Activated T-cell treated with anti-CD3 and anti-CD28 coated beads, Interleukin-2, amount 50 U/mL, for 72 hours (primary cell): ENCODE data around the gene BHLHA15. TPM values are rescaled to one million over a fixed set of nuclear protein-coding genes. Genes with fewer than 3 reads are reported as not detected.

Source experiments
- ATAC-seq, 2 donors: fragments of 150-1000 bp; cut with Tn5 transposase; replicated peaks in 1 of 2; 2 replicates each; pipeline ENCODE4 v1.10.0; 2021; ENCODE audit warnings: moderate library complexity in 2 of 2, mild to moderate bottlenecking in 1 of 2
- DNase-seq, 2 donors: peaks; one replicate each; pipeline ENCODE4 v3.0.0; 2021 to 2022; ENCODE audit warnings: mixed read lengths in 1 of 2
- H3K27ac Mint-ChIP-seq: one replicate; pipeline ENCODE4 v1.8.0; 2022; ENCODE audit warnings: mild to moderate bottlenecking, moderate library complexity, mixed read lengths
- H3K27me3 Mint-ChIP-seq: one replicate; pipeline ENCODE4 v1.8.0; 2022; ENCODE audit warnings: low read depth, mixed read lengths
- H3K36me3 Mint-ChIP-seq, 2 donors: one replicate each; pipeline ENCODE4 v1.8.0; 2022; ENCODE audit warnings: mixed read lengths in 2 of 2, mild to moderate bottlenecking in 1 of 2; ENCODE audit not compliant: insufficient read depth in 2 of 2
- H3K4me1 Mint-ChIP-seq: one replicate; pipeline ENCODE4 v1.8.0; 2022; ENCODE audit warnings: low read depth, mixed read lengths
- H3K4me3 Mint-ChIP-seq, 2 donors: one replicate each; pipeline ENCODE4 v1.8.0; 2022; ENCODE audit warnings: mild to moderate bottlenecking in 2 of 2, mixed read lengths in 2 of 2, moderate library complexity in 2 of 2
- H3K9me3 Mint-ChIP-seq, 2 donors: one replicate each; pipeline ENCODE4 v1.8.0; 2022; ENCODE audit warnings: mixed read lengths in 2 of 2
- total RNA-seq, 2 donors: library from RNA; stranded (reverse); gene quantifications; one replicate each; pipeline ENCODE4 v1.2.3, GENCODE V29; 2022

BHLHA15 gene
- total RNA-seq, 2 donors from 2014 or later: 0.65 to 3.3 TPM

DNA sequence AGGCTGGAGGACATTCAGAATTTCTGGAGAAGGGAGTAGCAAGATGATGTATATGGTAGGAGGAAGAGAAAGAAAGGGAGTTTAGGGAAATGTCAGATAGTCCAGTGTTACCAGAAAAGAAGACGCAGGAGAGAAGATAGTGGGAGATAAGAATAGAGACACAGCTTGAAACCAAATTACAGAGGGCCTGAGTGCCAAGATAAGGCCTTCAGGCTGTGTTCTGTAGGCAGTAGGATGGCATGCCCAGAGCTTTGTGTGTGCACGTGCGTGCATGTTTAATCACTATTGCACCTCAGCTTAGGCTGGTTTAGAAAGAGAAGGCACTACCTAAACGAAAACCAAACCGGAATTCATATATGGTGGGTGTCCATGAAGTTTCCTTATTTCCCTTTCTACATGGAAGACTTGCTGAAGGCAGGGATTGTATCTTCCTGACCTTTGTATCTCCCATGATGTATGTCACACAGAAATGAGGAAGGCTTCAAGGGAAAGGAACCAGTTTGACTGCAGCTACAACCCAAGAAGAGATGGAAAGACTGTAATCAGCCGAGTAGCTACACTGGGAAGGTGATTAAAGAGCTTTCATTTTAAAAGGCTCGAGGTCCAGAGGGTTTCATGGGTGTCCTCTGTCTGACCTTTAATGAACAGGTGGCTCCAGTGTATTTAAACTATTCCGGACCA is 35.8 kb upstream of the BHLHA15 start:
- H3K9me3 Mint-ChIP-seq: no peaks in the 10 kb centered on the region
- ATAC-seq: no peak

DNA sequence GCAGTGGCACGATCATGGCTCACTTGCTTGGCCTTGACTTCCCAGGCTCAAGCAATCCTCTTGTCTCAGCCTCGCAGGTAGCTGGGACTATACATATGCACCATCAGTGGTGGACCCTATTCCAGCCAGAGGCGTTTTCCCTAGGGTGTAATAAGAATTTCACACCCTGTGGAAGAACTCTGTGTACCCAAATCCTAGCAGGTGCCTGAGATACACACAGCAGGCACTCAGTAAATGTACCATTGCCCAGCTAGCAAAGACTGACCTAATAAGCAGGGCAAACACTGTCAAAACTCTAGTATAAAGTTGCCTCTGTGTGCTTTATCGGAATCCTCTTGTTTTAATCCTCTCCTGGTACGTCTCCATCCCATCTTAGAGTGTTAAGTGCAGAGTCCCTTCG is 33.7 kb upstream of the BHLHA15 start:
- no peaks in the 10 kb centered on the region for H3K4me1 Mint-ChIP-seq
- H3K9me3 Mint-ChIP-seq: no peaks in the 10 kb centered on the region
- DNase-seq (no peak), ATAC-seq (no peak)
- H3K4me3 Mint-ChIP-seq: no peak overlapping the region
- H3K27ac Mint-ChIP-seq: no peak overlapping the region
- H3K27me3 Mint-ChIP-seq: no peaks in the 10 kb centered on the region
- no peaks in the 10 kb centered on the region for H3K36me3 Mint-ChIP-seq

More for the DNA sequence above, 35.8 kb upstream of the BHLHA15 start:
- no peak overlapping the region for H3K27ac Mint-ChIP-seq
- no peaks in the 10 kb centered on the region for H3K27me3 Mint-ChIP-seq
- no peaks in the 10 kb centered on the region for H3K4me1 Mint-ChIP-seq
- no peak overlapping the region for H3K4me3 Mint-ChIP-seq
- DNase-seq: no peak
- H3K36me3 Mint-ChIP-seq: no peaks in the 10 kb centered on the region

DNA sequence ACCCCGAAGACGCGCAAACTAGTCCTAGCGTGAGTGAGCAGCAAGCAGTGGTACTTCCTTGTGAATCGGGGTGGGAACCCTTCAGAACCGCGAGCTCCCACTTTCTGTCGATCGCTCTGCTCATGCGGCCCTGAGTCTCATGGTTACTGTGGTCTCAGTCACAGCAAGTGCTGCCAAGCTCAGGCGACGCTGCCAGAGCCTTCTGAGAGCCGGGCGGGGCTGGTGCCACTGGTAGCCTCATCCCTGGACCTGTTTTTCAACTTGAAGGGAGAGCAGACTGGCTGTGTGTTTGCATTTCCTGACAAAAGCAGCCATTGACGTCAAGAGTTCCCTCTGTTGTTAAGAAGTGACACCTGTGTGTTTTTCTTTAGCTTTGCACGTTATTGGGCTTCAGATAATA is 32.9 kb upstream of the BHLHA15 start:
- H3K9me3 Mint-ChIP-seq: no peaks in the 10 kb centered on the region
- no peaks in the 10 kb centered on the region for H3K4me1 Mint-ChIP-seq
- no peak overlapping the region for H3K4me3 Mint-ChIP-seq
- DNase-seq (no peak), ATAC-seq (no peak)
- H3K27me3 Mint-ChIP-seq: no peaks in the 10 kb centered on the region
- H3K36me3 Mint-ChIP-seq: no peaks in the 10 kb centered on the region
- H3K27ac Mint-ChIP-seq: no peak overlapping the region

DNA sequence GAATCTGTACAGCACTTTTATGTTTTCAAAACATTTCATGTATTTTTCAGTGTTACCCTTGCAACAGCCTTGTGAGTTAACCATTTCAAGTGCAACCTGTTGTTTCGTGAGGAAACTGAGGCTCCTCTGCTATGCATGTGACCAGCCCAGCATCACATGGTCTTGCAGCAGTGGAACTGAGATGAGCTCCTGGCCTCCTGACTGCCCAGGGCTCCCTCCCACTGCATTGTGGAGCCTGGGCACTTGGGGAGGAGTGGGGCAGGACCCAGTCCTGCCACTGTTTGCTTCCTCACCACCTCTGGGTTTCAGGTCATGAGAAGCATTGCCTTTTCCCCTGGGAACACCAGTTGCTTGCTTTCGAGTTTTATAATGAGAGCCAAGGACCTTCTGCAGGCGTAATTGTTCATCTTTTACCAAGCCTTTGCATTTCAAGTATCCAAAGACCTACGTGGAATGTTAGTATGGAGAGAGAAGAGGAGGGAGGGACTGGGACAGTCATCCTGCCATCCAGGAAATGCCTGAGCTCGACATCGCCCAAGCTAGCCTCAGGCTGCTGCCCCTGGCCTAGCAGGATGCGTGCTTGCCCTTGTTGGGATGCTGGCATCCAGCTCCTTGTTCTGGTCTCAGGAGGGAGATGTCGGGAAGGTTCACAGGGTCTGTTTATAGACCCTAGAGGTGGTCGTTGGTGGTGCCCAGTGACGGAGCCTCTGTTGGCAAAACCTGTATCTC is 32.3 kb upstream of the BHLHA15 start:
- H3K9me3 Mint-ChIP-seq: no peaks in the 10 kb centered on the region
- H3K27ac Mint-ChIP-seq: no peak overlapping the region
- H3K27me3 Mint-ChIP-seq: no peaks in the 10 kb centered on the region
- H3K36me3 Mint-ChIP-seq: no peaks in the 10 kb centered on the region
- DNase-seq (no peak), ATAC-seq (no peak)
- H3K4me1 Mint-ChIP-seq: no peaks in the 10 kb centered on the region
- no peak overlapping the region for H3K4me3 Mint-ChIP-seq

DNA sequence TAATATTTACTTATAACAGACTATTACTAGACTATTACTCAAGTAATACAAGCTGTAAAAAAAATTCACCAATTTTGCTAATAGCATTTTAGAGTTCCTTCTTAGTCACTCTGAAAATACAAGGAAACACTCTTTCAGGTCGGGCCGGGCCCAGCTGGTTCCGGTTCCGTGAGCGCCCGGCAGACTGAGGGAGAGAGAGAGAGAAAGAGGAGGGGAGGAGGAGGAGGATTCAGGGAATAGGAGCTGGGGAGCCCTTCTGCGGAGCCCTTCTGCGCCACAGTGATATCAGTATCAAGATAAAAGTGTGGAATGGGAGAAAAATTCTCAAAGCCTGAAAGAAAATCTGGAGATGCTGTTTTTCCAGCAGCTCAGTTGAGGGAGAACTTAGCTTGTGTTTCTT is 30.5 kb upstream of the BHLHA15 start:
- no peaks in the 10 kb centered on the region for H3K4me1 Mint-ChIP-seq
- no peaks in the 10 kb centered on the region for H3K9me3 Mint-ChIP-seq
- H3K4me3 Mint-ChIP-seq: no peak overlapping the region
- no peak for DNase-seq
- ATAC-seq: no peak
- H3K36me3 Mint-ChIP-seq: no peaks in the 10 kb centered on the region
- no peaks in the 10 kb centered on the region for H3K27me3 Mint-ChIP-seq
- H3K27ac Mint-ChIP-seq: no peak overlapping the region

DNA sequence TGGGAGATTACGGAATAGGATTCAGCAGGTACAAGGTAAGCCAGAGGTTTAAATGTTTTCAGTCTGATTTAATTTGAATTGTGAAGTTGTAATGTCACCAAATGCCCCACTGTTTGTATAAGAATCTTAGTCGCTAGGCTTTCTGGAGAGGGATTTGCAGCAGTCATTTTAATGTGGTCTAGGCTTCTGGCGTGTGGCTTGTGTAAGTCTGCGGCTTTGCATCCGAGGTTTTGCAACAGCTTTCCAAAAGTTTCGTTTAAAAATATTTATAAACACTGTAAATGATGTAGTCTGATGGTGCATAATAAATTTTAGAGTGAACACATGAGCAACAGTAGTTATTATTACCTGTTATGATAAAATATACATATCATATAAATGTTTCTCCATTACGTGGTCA is 26.1 kb upstream of the BHLHA15 start:
- Mint-ChIP-seq H3K4me1 (no peaks in the 10 kb centered on the region), H3K27me3 (no peaks in the 10 kb centered on the region)

DNA sequence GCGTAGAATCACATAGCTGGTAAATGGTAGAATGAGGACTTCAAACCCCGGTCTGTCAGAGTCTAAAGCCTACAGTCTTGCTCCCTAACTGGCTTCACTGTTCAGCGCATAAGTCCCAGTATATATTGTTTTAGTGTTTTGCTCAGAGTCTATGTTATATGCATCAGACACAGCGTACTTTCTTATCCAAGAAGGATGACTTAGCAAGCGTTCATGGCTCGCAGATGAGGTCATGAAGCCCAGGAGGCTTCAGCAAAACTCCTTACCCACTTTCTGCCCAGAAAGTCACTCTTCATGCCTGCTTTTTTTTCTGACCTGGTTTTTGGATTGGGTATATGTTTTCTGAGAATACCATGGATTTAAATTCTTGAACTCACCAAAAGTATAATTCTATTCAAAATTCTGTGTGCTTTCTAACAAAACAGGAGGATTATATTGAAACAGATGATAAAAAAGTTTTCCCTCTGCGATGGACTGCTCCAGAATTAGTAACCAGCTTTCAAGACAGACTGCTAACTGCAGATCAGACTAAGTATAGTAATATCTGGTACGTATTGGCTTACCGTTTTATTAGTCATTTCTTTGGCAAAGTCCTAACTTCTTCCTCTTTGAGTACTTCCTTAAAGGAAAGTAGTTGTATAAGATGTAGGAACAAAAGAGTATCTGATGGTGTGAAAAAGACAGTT is 24.6 kb upstream of the BHLHA15 start:
- ATAC-seq: no peak
- no peak overlapping the region for H3K27ac Mint-ChIP-seq
- peaks cover 6 to 9% of the 10 kb centered on the region in 2 donors for H3K36me3 Mint-ChIP-seq
- no peaks in the 10 kb centered on the region for H3K9me3 Mint-ChIP-seq
- H3K4me1 Mint-ChIP-seq: no peaks in the 10 kb centered on the region
- no peaks in the 10 kb centered on the region for H3K27me3 Mint-ChIP-seq
- no peak overlapping the region for H3K4me3 Mint-ChIP-seq
- no peak for DNase-seq

More for the DNA sequence above, 26.1 kb upstream of the BHLHA15 start:
- Mint-ChIP-seq H3K36me3 (peaks cover 4 to 7% of the 10 kb centered on the region in 2 donors), H3K4me3 (no peak overlapping the region), H3K27ac (no peak overlapping the region), H3K9me3 (no peaks in the 10 kb centered on the region)
- no peak for DNase-seq
- ATAC-seq: no peak

DNA sequence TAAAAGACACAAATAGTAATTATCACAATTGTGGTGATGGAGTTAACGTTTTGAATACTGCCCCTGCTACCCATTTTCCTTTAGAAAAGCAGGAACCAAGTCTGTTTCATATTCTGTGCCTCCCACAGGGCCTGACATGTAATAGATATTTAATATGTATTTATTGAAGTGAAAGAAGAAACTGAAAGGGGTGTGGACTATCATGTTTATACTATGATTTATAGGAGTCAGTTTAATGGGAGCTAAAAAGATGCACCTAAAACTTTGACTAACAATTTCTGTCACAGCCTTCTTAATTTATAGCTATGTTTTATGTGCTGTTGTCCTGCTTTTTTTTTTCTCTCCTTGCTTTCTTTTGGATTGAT is 24.1 kb upstream of the BHLHA15 start:
- Mint-ChIP-seq H3K9me3 (no peaks in the 10 kb centered on the region), H3K4me3 (no peak overlapping the region), H3K27me3 (no peaks in the 10 kb centered on the region), H3K27ac (no peak overlapping the region), H3K4me1 (no peaks in the 10 kb centered on the region), H3K36me3 (peaks cover 6 to 9% of the 10 kb centered on the region in 2 donors)
- no peak for DNase-seq
- ATAC-seq: no peak

DNA sequence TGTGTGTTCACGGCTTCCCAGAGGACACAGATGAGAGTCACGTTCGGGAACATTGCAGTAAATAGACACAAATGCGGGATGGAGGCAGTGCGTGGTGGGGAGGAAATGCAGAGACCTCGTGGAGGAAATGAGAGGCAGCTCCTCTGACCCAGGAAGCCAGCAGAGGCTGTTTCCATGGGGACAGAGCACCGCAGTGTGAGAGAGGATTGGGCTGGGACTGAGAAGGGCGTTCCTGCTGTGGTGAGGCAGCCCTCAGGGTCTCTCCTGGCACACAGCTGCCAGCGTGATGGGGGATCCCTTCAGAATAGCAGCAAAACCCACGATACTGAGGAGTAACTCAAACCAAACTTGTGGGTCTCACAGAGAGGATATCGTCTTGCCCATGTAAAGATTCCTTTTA is 21.7 kb upstream of the BHLHA15 start:
- no peak for ATAC-seq
- peaks cover 6 to 9% of the 10 kb centered on the region in 2 donors for H3K36me3 Mint-ChIP-seq
- DNase-seq: no peak
- no peaks in the 10 kb centered on the region for H3K4me1 Mint-ChIP-seq
- no peaks in the 10 kb centered on the region for H3K9me3 Mint-ChIP-seq
- H3K27me3 Mint-ChIP-seq: no peaks in the 10 kb centered on the region
- H3K27ac Mint-ChIP-seq: no peak overlapping the region
- H3K4me3 Mint-ChIP-seq: no peak overlapping the region

DNA sequence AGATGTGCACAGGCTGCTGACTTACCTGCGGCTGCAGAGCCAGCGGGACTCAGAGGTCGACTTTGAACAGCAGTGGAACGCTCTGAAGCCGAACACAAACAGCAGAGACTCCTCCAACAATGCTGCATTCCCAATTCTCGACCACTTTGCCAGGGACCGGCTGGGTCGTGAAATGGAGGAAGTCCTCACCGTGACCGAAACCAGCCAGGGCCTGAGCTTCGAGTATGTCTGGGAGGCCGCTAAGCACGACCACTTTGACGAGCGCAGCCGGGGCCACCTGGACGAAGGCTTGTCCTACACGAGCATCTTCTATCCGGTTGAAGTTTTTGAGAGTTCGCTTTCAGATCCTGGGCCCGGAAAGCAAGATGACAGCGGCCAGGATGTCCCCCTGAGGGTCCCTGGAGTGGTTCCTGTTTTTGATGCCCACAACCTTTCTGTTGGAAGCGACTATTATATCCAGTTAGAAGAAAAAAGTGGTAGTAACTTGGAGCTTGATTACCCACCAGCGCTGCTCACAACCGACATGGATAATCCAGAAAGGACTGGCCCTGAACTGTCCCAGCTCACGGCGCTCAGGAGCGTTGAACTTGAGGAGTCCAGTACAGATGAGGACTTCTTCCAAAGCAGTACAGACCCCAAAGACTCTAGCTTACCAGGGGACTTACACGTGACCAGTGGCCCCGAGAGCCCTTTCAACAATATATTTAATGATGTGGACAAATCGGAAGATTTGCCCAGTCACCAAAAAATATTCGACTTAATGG is 19.4 kb upstream of the BHLHA15 start:
- Mint-ChIP-seq H3K27ac (no peak overlapping the region), H3K4me1 (no peaks in the 10 kb centered on the region), H3K4me3 (no peak overlapping the region), H3K36me3 (peaks cover 6 to 9% of the 10 kb centered on the region in 2 donors), H3K27me3 (no peaks in the 10 kb centered on the region), H3K9me3 (no peaks in the 10 kb centered on the region)
- DNase-seq (no peak), ATAC-seq (no peak)

DNA sequence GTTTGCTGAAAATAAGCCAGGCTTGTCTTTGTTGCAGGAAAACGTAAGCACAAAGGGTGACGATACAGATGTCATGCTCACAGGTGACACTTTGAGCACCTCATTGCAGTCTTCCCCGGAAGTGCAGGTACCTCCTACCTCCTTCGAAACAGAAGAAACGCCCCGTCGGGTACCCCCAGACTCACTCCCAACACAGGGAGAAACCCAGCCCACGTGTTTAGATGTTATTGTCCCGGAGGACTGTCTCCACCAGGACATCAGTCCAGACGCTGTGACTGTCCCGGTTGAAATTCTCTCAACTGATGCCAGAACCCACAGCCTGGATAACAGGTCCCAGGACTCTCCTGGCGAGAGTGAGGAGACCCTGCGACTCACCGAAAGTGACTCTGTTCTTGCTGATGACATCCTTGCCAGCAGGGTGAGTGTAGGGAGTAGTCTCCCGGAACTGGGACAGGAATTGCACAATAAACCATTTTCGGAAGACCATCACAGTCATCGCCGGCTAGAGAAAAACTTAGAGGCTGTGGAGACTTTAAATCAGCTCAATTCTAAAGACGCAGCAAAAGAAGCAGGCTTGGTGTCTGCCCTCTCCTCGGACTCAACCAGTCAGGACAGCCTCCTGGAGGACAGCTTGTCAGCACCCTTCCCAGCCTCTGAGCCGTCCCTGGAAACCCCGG is 18.3 kb upstream of the BHLHA15 start:
- no peak overlapping the region for H3K4me3 Mint-ChIP-seq
- DNase-seq (no peak), ATAC-seq (no peak)
- H3K36me3 Mint-ChIP-seq: peaks cover 8 to 9% of the 10 kb centered on the region in 2 donors
- H3K27ac Mint-ChIP-seq: no peak overlapping the region
- no peaks in the 10 kb centered on the region for H3K9me3 Mint-ChIP-seq
- H3K4me1 Mint-ChIP-seq: no peaks in the 10 kb centered on the region
- H3K27me3 Mint-ChIP-seq: no peaks in the 10 kb centered on the region

DNA sequence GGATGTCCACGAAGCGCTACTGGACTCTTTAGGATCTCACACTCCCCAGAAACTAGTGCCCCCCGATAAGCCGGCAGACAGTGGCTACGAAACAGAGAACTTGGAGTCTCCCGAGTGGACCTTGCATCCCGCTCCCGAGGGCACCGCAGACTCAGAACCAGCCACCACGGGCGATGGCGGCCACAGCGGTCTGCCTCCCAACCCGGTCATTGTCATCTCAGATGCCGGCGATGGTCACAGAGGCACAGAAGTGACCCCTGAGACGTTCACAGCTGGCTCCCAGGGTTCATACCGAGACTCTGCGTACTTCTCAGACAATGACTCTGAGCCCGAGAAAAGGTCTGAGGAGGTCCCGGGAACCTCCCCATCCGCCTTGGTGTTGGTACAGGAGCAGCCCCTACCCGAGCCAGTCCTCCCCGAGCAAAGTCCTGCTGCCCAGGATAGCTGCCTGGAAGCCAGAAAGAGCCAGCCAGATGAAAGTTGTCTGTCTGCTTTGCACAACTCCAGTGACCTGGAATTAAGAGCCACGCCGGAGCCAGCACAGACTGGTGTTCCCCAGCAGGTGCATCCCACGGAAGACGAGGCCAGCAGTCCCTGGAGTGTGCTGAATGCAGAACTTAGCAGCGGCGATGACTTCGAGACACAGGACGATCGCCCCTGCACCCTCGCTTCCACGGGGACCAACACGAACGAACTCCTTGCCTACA is 17.6 kb upstream of the BHLHA15 start:
- H3K27me3 Mint-ChIP-seq: no peaks in the 10 kb centered on the region
- ATAC-seq (no peak), DNase-seq (no peak)
- peaks cover 6 to 9% of the 10 kb centered on the region in 2 donors for H3K36me3 Mint-ChIP-seq
- H3K9me3 Mint-ChIP-seq: no peaks in the 10 kb centered on the region
- H3K27ac Mint-ChIP-seq: no peak overlapping the region
- no peak overlapping the region for H3K4me3 Mint-ChIP-seq
- no peaks in the 10 kb centered on the region for H3K4me1 Mint-ChIP-seq
